Stimulated activated naive CD4-positive, alpha-beta T cell (primary cell): ENCODE results near the gene CDK8.
A peak's percentile ranks its signal among the peaks of the same experiment; 100 is the strongest.
"Not testable (repeated sequence)": the region's sequence is repeated elsewhere in the genome, so short reads cannot be mapped to it uniquely, and the experiment has no call there.

Experiments used
- DNase-seq, 6 experiments: peaks; one replicate each; lab custom pipeline; 2025; lab: John Stamatoyannopoulos, UW

Gene CDK8

DNA sequence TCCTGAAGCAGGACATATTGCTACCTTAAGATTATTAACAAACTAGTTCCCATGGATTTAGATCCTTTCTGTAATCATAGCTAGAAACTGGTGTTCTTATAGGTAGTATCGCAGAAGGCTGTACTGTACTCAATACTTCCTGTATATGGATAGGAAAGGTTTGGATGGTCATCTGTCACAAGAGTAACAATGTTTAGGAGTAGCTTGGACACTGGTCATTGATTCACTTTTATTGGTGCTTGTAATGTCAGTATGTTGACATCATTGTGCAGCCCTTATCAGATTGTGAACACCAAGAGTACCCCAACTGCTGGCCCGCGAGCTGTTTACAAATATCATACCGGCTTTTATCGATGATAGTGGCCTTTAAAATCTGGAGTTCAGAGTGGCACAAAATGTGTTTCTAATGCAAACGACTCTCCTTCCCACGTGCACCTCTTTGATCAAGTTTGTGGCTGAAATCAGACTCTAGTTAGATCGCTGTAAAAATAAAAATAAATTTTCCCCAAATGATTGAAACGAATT is 605 bp upstream of the CDK8 start:
- DNase-seq = no peak

- DNase-seq = peak; percentile 43 to 68 (median 48)
These were observed 718 bp downstream of the CDK8 start for GRCh38 chr13:26254583-26255111.

GRCh38 chr13:26255115-26255514 is 1.2 kb downstream of the CDK8 start:
- no peak for DNase-seq

GRCh38 chr13:26255691-26256277 is 1.9 kb downstream of the CDK8 start:
- DNase-seq = no peak

GRCh38 chr13:26257049-26257448 is 3.1 kb downstream of the CDK8 start:
- no peak for DNase-seq

GRCh38 chr13:26259634-26260033 is 5.7 kb downstream of the CDK8 start:
- no peak for DNase-seq

DNA sequence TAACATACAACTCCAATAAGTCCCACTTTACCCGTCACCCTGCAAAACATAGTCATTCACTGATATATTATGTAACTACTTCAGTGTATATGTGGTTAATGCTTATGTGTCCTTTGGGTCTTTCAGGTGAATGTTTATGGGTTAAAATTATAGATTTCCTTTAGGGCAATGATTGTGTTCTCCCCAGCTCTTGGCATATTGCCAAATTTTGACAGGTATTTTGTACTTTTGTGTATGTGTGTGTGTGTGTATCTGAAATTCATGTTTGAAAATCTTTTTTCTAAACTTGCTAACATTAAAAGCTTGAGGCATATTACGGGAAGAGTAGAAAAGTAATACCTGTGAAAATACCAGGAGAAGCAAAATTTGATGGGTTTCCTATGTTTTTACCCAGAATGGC is 8.2 kb downstream of the CDK8 start:
- no peak for DNase-seq

DNA sequence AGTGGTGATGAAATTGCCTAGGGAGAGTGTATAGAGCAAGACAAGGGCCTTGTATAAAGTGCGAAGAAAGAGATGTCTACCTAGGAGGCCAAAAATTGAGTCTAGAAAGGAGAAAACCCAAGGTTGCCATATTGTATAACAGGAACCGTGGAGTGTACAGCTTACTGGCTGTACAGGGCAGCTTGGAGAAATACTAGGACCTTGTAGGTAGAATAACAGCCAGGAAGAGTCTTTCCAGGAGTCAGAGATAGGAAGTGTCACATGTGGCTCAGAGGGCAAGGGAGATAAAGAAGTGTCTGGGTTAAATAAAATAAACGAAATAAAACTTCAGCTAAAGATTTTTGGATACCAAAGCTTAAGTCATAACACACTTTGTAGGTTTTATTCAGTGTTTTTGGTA is 12.4 kb downstream of the CDK8 start:
- DNase-seq = no peak

- DNase-seq = no peak
These were observed 16.8 kb downstream of the CDK8 start for GRCh38 chr13:26270707-26271106.

- DNase-seq = no peak
These were observed 18.7 kb downstream of the CDK8 start for GRCh38 chr13:26272621-26273020.

DNA sequence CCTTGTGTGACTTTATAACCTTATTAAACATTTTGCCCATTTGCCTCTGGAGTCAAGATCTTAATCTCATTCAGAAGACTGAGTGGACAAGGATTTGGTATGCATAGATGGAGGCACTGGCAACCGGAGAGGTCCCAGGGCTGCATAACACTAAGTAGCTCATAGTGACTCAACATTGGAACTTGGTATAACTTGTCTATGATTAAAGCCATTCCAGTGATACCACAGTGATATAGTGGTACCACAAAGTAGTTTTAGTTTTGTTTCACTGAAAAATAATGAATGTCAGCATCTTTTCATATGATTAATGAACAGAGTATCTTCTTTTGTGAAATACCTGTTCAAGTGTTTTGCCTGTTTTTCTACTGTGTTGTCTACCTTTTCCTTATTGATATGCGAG is 26.4 kb downstream of the CDK8 start:
- DNase-seq = no peak

- DNase-seq = no peak
These were observed 26.9 kb downstream of the CDK8 start for GRCh38 chr13:26280822-26281221.

- not testable (repeated sequence) for DNase-seq
These were observed 32.0 kb downstream of the CDK8 start for GRCh38 chr13:26285911-26286310.

- DNase-seq = not testable (repeated sequence)
These were observed 34.9 kb downstream of the CDK8 start for GRCh38 chr13:26288838-26289237.

DNA sequence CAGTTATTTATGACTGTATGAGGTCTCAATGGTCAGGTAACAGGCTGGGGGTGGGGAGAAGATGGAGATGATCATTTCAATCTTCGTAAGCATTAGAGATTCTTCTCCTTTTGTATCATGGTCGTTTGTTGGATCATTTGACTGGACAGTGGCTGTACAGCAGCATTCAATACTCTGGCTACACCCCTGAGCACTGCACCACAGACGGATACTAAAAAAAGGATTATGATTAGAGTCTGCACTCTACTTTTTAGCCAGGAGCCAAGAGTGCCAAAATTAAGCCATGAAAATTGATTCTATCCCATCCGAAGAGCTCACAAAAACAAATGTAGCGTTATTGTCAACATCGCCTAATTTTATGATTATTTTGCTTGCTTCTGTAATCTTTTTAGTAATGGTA is 41.9 kb downstream of the CDK8 start:
- no peak for DNase-seq

GRCh38 chr13:26299168-26299750 is 45.3 kb downstream of the CDK8 start:
- DNase-seq = no peak

GRCh38 chr13:26300140-26300539 is 46.2 kb downstream of the CDK8 start:
- DNase-seq = no peak

GRCh38 chr13:26305676-26306075 is 51.7 kb downstream of the CDK8 start:
- no peak for DNase-seq

DNA sequence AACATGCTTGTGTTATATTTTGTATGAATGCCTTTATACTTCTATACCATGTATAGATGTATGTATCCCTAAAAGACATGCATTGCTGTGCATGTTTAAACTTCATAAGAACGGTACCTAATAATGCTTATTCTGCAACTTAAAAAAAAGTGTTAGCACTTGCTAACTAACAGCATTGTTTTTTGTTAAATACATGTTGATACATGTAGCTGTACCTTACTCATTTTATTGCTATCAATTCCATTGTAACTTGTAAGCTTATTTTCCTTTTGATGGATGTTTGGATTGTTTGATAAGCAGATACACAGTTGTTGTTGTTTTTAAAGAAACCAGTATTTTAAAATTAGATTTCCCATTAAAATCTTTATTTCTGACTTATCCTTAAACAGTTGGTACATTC is 53.8 kb downstream of the CDK8 start:
- no peak for DNase-seq

GRCh38 chr13:26308250-26308649 is 54.3 kb downstream of the CDK8 start:
- DNase-seq = no peak

DNA sequence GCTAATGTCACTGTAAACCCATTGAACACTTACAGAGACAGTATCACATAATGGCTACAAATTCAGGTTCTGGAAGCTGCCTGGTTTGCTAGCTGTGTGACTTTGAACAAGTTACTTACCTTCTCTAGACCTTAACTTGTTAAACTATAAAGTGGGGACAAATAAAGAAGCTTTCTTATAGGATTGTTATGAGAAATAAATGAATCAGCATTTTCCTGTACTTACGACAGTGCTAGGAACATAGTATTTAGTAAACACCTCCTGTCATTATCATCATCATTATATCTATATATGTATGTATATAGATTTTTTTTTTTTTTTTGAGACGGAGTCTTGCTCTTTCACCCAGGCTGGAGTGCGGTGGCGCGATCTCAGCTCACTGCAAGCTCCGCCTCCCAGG is 54.9 kb downstream of the CDK8 start:
- no peak for DNase-seq

GRCh38 chr13:26310003-26310402 is 56.1 kb downstream of the CDK8 start:
- no peak for DNase-seq

DNA sequence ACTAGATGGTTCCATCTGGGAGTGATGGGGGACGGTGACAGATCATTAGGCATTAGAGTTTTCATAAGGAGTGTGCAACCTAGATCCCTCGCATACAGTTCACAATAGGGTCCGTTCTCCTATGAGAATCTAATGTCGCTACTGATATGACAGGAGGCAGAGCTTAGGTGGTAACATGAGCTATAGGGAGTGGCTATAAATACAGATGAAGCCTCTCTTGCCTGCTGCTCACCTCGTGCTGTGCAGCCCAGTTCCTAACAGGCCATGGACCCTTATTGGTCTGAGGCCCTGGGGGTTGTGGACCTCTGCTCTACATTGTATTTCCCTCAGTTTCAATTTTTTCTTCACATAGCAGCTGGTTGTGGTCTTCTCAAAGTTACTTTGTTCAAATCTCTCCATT is 56.5 kb downstream of the CDK8 start:
- DNase-seq = no peak

GRCh38 chr13:26312019-26312418 is 58.1 kb downstream of the CDK8 start:
- DNase-seq = not testable (repeated sequence)
